Epithelial cell of esophagus (primary cell): ENCODE data around the gene WDR4.

Experiments used
- DNase-seq: peaks from one replicate; pipeline ENCODE4 v3.0.0; 2010; ENCODE audit warnings: low read depth
- H3K4me3 ChIP-seq: 2 replicates; pipeline ENCODE4 v1.5.1; 2011; ENCODE audit warnings: mild to moderate bottlenecking, low read length, control low read depth
- TF ChIP-seq, protein P1 (sequence below): IDR thresholded peaks from 2 replicates; pipeline ENCODE4 v1.5.1; 2011; ENCODE audit warnings: low read depth, mild to moderate bottlenecking, low read length, control low read depth, inconsistent platforms; ENCODE audit not compliant: insufficient read depth; ENCODE audit errors: missing control alignments

Gene WDR4

GRCh38 chr21:42830456-42831455 lies 48.6 kb downstream of the WDR4 start:
- no peak for DNase-seq
- no peak overlapping the region for H3K4me3 ChIP-seq
- TF ChIP-seq, protein P1, sequence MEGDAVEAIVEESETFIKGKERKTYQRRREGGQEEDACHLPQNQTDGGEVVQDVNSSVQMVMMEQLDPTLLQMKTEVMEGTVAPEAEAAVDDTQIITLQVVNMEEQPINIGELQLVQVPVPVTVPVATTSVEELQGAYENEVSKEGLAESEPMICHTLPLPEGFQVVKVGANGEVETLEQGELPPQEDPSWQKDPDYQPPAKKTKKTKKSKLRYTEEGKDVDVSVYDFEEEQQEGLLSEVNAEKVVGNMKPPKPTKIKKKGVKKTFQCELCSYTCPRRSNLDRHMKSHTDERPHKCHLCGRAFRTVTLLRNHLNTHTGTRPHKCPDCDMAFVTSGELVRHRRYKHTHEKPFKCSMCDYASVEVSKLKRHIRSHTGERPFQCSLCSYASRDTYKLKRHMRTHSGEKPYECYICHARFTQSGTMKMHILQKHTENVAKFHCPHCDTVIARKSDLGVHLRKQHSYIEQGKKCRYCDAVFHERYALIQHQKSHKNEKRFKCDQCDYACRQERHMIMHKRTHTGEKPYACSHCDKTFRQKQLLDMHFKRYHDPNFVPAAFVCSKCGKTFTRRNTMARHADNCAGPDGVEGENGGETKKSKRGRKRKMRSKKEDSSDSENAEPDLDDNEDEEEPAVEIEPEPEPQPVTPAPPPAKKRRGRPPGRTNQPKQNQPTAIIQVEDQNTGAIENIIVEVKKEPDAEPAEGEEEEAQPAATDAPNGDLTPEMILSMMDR = peak; percentile 13

- TF ChIP-seq, protein P1 = no peak
- no peak for DNase-seq
- H3K4me3 ChIP-seq = no peak overlapping the region
Measured at GRCh38 chr21:42829954-42830353, 49.4 kb downstream of the WDR4 start.

GRCh38 chr21:42829417-42829816 lies 49.9 kb downstream of the WDR4 start:
- TF ChIP-seq, protein P1 = no peak
- no peak for DNase-seq
- H3K4me3 ChIP-seq = no peak overlapping the region

DNA sequence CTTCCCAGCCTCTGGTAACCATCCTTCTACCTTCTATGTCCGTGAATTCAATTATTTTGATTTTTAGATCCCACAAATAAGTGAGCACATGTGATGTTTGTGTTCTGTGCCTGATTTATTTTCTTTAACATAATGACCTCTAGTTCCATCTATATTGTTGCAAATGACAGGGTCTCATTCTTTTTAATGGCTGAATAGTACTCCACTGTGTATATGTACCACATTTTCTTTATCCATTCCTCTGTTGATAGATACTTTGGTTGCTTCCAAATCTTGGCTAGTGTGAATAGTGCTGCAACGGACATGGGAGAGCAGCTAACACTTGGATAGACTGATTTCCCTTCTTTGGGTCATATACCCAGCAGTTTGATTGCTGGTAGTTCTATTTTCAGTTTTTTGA lies 51.8 kb downstream of the WDR4 start:
- TF ChIP-seq, protein P1 = no peak
- no peak for DNase-seq
- H3K4me3 ChIP-seq = no peak overlapping the region

DNA sequence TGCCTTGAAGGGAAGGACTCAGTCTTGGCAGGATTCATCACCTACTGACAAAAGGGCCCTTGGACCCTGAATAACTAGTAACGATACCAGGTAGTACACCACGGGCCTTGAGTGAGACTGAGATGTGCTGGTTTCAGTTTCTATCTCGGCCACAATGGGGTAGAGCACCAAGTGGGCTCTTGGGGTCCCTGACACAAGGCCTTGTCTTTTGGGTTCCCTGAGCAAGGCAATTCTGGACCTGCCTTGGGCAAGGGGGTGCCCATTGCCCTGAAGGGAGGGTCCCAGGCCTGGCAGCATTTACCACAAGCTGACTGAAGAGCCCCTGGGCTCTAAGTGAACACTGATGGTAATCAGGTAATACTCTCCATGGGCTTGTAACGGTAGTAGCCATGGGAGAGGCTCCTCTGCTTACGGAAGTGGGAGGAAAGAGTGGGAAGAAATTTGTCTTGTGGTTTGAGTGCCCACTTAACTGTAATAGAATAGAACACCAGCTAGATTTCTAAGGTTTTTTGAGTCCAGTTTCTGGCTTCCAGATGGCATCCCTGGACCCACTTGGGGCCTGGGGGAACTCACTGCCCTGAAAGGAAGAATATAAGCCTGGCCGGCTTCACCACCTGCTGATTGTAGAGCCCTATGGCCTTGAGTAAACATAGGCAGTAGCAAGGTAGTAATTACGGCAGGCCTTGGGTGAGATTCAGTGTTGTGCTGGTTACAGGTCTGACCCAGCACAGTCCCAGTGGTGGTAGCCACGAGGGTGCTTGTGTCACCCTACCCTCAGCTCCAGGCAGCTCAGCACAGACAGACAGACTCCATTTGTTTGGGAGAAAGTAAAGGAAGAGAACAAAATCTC lies 58.5 kb downstream of the WDR4 start:
- TF ChIP-seq, protein P1 = no peak
- no peak overlapping the region for H3K4me3 ChIP-seq
- no peak for DNase-seq

- DNase-seq = no peak
- TF ChIP-seq, protein P1 = no peak
- no peak overlapping the region for H3K4me3 ChIP-seq
Measured at GRCh38 chr21:42819861-42820615, 59.3 kb downstream of the WDR4 start.
